Stimulated activated CD4-positive, alpha-beta T cell treated with anti-CD3 and anti-CD28 coated beads, Interleukin-4, amount 100 ng/mL, for 1 hour (primary cell): Measurements from ENCODE around the gene ADAMTS2.

Experiments
- DNase-seq: peaks from one replicate; pipeline ENCODE4 v3.0.0-alpha.2; 2020

Gene ADAMTS2

GRCh38 chr5:179276838-179277395, 68.3 kb downstream of the ADAMTS2 start:
- no peak for DNase-seq

GRCh38 chr5:179275941-179276837, 69.1 kb downstream of the ADAMTS2 start:
- DNase-seq = no peak

- no peak for DNase-seq
These were observed 69.8 kb downstream of the ADAMTS2 start for GRCh38 chr5:179275381-179275878.

DNA sequence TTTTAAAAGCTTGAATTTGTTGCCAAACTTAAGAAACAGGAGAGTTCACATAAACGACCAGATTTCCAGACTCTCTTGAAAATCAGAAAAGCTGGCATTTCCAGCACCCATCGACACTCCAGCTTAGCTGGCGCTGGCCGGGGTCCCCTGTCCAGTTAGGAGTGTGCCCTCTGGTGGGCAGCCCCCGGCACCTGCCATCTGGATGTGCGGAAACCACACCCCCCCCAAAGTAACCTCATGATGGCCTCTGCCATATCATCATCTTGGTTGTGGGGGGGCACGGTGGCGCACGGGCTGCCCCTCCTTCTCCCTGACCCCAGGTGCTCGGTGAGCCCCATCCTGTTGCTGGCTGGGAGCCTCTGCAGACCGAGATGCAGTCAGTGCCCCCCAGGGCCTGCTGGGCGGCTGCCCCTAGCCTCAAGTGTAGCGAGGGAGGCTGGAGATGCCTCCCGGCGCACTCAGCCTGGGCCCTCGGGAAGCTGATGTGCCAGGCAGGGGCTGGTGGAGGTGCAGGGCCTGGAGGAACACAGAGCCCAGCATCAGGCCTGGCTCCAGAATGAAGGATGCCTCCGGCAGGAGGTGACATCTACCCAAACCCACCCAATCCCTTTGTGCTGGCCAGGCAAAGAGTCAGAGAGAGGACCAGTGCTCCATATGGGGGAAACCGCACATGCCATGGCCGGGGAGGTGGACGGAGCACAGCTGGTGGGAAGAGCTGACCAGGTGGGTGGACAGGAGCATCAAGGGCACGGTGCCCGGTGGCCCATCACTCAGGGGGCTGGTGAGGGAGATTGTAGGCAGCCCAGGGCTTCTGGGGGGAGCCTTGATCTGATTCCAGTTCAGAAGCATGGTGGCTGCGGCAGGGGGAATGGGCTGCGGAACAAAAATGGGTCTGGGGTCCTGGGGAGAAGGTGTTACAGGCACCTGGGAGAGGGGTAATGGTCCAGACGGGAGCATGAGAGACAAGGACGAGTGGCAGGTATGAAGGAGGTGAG, 70.6 kb downstream of the ADAMTS2 start:
- DNase-seq = no peak

DNA sequence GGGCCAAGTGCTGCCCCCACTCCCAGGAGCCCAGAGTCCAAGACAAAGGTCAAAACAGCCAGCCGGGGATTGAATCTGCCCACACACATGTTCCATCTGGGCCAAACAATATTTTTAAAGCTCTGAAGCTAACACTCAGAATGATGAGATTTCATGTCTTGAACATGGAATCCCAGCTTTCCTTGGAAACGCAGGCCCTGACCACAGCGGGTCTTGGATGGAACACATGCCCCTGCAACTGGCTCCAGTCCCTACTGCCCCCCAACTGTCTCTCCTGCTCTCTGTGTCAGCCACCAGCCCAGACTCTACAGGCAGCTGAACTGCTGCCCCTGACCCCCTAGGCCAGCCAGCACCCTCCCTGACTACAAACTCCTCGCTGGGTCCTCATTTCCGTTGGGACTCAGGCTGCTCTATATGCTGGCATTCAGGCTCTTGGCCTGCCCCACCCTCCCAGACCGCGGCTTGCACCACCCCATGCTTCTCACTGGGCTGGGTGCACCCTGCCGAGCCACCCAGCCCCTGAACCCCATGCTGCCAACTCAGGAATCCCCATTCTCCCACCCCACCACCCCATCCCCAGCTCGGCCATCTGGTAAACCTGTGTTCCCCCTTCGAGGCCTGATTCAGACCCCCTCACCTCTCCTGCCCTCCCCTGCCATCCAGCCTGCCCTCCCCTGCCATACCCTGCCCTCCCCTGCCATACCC, 71.7 kb downstream of the ADAMTS2 start:
- DNase-seq = no peak

DNA sequence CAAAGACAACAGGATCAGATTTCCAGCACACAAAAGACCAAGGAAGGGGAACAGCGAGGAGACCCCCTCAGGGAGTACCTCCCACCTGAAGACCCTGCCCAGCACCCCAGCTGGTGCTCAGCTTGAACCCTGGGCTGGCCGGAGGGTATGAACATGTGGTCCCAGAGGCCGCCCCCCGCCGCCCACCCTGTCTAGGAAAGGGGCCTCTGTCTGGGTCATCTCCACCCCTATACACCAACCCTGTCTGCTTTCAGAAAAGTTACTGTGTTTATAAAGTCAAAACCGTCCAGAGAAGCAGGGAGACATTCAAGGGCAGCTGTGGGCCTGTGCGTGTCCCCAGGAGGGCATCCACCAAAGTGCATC, 72.2 kb downstream of the ADAMTS2 start:
- no peak for DNase-seq

GRCh38 chr5:179272326-179273072, 72.8 kb downstream of the ADAMTS2 start:
- no peak for DNase-seq

GRCh38 chr5:179271821-179272325, 73.4 kb downstream of the ADAMTS2 start:
- no peak for DNase-seq

GRCh38 chr5:179271428-179271734, 73.9 kb downstream of the ADAMTS2 start:
- DNase-seq = no peak

GRCh38 chr5:179270581-179271427, 74.5 kb downstream of the ADAMTS2 start:
- no peak for DNase-seq

DNA sequence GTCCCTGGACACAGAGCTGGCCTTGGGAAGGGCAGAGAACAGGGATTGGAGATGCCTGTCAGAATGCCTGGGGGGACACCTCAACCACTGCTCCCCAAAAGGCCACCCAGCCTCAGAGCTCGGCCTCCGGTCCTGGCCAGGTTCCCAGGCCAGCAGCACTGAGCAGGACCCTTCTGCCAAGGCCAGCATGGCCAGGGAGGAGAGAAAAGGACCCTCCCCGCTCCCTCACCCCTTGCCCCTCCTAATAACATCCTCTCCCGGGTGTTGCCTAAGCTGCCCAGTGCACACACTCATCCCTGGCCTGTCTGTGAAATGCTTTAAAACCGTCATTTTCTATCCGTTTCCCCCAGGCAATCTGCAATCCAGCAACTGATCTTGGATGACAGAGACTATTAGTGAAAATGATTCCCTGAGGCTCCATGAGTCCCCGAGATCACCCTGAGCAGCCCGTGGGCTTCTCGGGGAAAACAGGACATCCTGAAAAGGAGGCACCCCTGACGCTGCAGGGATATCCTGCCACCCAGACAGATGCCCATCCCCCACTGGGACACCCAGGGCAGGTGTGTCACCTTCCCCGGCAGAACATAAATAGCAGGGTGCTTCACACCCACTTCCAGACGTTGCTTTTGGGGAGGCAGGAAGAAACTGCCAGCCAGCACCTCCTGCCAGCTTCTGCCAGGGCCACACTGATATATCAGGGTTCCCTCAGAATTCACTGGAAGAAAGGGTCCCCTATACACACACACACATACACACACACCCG, 75.3 kb downstream of the ADAMTS2 start:
- no peak for DNase-seq

DNA sequence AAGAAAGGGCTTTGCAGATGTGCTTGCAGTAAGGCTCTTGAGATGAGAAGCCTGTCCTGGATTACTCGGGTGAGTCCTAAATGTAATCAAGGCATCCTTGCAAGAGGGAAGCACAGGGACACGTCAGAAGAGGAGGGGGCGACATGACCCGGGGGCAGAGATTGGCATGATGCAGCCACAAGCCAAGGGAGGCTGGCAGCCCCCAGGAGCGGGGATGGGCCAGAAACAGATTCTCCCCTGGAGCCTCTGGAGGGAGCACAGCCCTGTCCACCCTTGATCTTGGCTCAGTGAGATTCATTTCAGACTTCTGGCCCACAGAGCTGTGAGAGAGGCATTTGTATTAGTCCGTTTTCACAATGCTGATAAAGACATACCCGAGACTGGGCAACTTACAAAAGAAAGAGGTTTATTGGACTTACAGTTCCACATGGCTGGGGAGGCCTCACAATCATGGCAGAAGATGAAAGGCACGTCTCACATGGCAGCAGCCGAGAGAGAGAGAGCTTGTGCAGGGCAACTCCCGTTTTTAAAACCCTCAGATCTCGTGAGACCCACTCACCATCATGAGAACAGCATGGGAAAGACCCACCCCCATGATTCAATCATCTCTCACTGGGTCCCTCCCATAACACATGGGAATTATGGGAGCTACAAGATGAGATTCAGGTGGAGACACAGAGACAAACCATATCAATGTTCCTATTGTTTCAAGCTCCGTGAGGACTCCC, 76.1 kb downstream of the ADAMTS2 start:
- no peak for DNase-seq

GRCh38 chr5:179268399-179268952, 76.8 kb downstream of the ADAMTS2 start:
- no peak for DNase-seq

DNA sequence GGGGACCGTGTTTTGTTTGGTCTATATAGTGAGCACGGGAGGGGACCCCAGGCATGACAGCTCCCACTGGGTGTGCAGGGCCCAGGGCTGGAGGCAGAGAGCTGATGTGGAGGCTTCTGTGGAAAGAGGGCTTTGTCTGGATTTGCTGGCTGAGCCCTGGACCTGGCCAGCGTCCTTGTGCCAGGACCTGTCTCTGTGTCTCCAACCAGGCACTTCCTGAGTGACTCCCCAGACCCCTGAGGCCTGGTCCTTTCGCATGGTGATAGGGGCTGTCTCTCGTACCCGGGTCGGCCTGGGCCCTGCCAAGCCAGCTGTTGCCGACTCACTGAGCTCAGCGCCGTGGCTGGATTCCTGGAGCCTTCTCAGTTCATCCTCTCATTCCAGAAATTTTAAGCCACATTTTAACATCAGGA, 77.6 kb downstream of the ADAMTS2 start:
- no peak for DNase-seq

DNA sequence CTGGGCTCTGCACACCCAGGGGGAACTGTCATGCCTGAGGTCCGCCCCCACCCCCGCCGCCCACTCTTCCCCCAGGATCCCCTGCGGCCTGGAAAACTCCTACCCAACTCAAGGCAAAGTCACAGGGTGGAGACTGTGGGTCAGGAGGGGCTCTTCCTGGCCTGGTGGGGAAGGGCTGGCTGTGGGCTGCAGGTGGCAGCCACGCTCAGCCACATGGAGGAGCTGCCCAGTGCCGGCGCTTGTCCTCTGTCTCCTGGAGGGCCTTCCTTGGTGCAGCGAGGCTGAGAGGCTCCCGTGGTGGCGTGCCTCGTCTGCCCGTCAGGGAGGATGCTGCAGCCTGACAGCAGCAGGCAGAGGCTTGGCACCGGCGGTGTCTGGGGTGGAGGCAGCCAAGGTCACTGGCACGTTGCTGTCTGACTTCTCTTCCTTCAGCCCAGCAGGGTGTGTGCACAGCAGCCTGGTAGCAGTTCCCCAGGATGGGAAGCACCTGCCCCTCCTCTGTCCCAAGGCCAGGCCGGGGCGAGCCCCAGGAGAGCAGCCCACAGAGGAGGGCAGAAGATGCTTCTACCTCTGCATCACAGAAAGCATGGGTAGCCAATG, 78.1 kb downstream of the ADAMTS2 start:
- DNase-seq = no peak

GRCh38 chr5:179266291-179267070, 78.8 kb downstream of the ADAMTS2 start:
- no peak for DNase-seq

- no peak for DNase-seq
These were observed 79.6 kb downstream of the ADAMTS2 start for GRCh38 chr5:179265514-179266290.
